ENCODE measurements around the gene OTULIN.

GRCh38 chr5:14671414-14671813, 6.9 kb downstream of the OTULIN start:
- TF ChIP-seq CTCF (IDR thresholded peaks at IDR 0.05) (no peak), POLR2A (IDR thresholded peaks at IDR 0.05) (no peak)
